HG03097 (cell line): ENCODE results near the gene FARSB.
A peak's percentile ranks its signal among the peaks of the same experiment; 100 is the strongest.

Experiments used
- ATAC-seq: cut with Tn5 transposase; IDR thresholded peaks from one replicate; pipeline ENCODE4 v1.9.1; 2021; ENCODE audit not compliant: unreplicated experiment, low FRiP score

Gene FARSB

GRCh38 chr2:222668494-222669154, 12.7 kb upstream of the FARSB start:
- no peak for ATAC-seq

GRCh38 chr2:222663479-222663878, 7.6 kb upstream of the FARSB start:
- no peak for ATAC-seq

GRCh38 chr2:222656526-222657446, 894 bp upstream of the FARSB start:
- ATAC-seq, result peak; percentile 21

GRCh38 chr2:222653280-222653679, 2.6 kb downstream of the FARSB start:
- no peak for ATAC-seq

- no peak for ATAC-seq
Measured at GRCh38 chr2:222652491-222653255, 3.2 kb downstream of the FARSB start.

- ATAC-seq, result no peak
Measured at GRCh38 chr2:222651718-222652418, 4.0 kb downstream of the FARSB start.

GRCh38 chr2:222649801-222650200, 6.1 kb downstream of the FARSB start:
- ATAC-seq, result no peak

- no peak for ATAC-seq
Measured at GRCh38 chr2:222646008-222646407, 9.9 kb downstream of the FARSB start.

- ATAC-seq, result no peak
Measured at GRCh38 chr2:222643134-222643533, 12.8 kb downstream of the FARSB start.

GRCh38 chr2:222641336-222641735, 14.6 kb downstream of the FARSB start:
- ATAC-seq, result no peak

- ATAC-seq, result no peak
Measured at GRCh38 chr2:222637067-222637466, 18.8 kb downstream of the FARSB start.

- no peak for ATAC-seq
Measured at GRCh38 chr2:222635295-222635694, 20.6 kb downstream of the FARSB start.

GRCh38 chr2:222627764-222628163, 28.1 kb downstream of the FARSB start:
- ATAC-seq, result no peak

- no peak for ATAC-seq
Measured at GRCh38 chr2:222623756-222624309, 32.1 kb downstream of the FARSB start.

GRCh38 chr2:222622910-222623309, 33.0 kb downstream of the FARSB start:
- ATAC-seq, result no peak

- ATAC-seq, result no peak
Measured at GRCh38 chr2:222621893-222622292, 34.0 kb downstream of the FARSB start.

GRCh38 chr2:222615320-222615719, 40.6 kb downstream of the FARSB start:
- ATAC-seq, result no peak

- peak; percentile 72 for ATAC-seq
Measured at GRCh38 chr2:222613715-222614331, 42.1 kb downstream of the FARSB start.

GRCh38 chr2:222611684-222612083, 44.2 kb downstream of the FARSB start:
- no peak for ATAC-seq

GRCh38 chr2:222610746-222611145, 45.1 kb downstream of the FARSB start:
- ATAC-seq, result no peak
